IMR-90 (cell line): Measurements from ENCODE around the gene KLC1. TPM values are rescaled to one million over a fixed set of nuclear protein-coding genes. Genes with fewer than 3 reads are reported as not detected.

Experiments used
- ATAC-seq: fragments of 200-7000 bp; cut with Tn5 transposase; 2 replicates; pipeline ENCODE4 v1.9.1; 2020; ENCODE audit warnings: low read depth, mild to moderate bottlenecking, moderate library complexity
- BruUV-seq: library from RNA; stranded (reverse); fragments of 400-500 nt; replicated peaks from 2 replicates; lab custom pipeline; 2021; lab: Mats Ljungman, UMichigan
- CTCF ChIA-PET: fragments of 300-600 bp; formaldehyde crosslinking; extraction: SDS; loops from one replicate; lab custom pipeline; 2021; ENCODE audit warnings: antibody characterized with exemption; lab: Yijun Ruan, JAX
- POLR2A ChIA-PET: fragments of 300-600 bp; sonication (Branson Sonifier 250); formaldehyde crosslinking; loops from one replicate; lab custom pipeline; 2022; ENCODE audit warnings: antibody characterized with exemption; ENCODE audit not compliant: unreplicated experiment; lab: Charles Lee
- DNase-seq: peaks from one replicate; pipeline ENCODE4 v3.0.0; 2013
- H2AFZ ChIP-seq: replicated peaks from 2 replicates; pipeline ENCODE3; 2013; ENCODE audit warnings: low read length, mild to moderate bottlenecking; ENCODE audit not compliant: poor library complexity
- H2AK5ac ChIP-seq: 2 replicates; pipeline ENCODE4 v1.6.1; 2013; ENCODE audit warnings: low read depth, low read length, inconsistent platforms
- H2AK9ac ChIP-seq: replicated peaks from 2 replicates; pipeline ENCODE3; 2013; ENCODE audit warnings: mild to moderate bottlenecking, low read depth, low read length, moderate library complexity; ENCODE audit not compliant: poor library complexity
- H2BK120ac ChIP-seq: 2 replicates; pipeline ENCODE4 v1.6.1; 2013; ENCODE audit warnings: low read depth, low read length, inconsistent platforms
- H2BK15ac ChIP-seq: 3 replicates; pipeline ENCODE4 v1.6.1; 2013; ENCODE audit warnings: low read depth, low read length, inconsistent platforms
- H2BK20ac ChIP-seq: 2 replicates; pipeline ENCODE4 v1.6.1; 2013; ENCODE audit warnings: low read depth, mild to moderate bottlenecking, inconsistent platforms, low read length, moderate library complexity
- H2BK5ac ChIP-seq: 2 replicates; pipeline ENCODE4 v1.6.1; 2013; ENCODE audit warnings: mild to moderate bottlenecking, low read depth, low read length, inconsistent platforms; ENCODE audit not compliant: poor library complexity, severe bottlenecking
- H3K14ac ChIP-seq: replicated peaks from 2 replicates; pipeline ENCODE4 v1.6.1; 2013; ENCODE audit warnings: low read depth, low read length, inconsistent platforms
- H3K18ac ChIP-seq: 2 replicates; pipeline ENCODE4 v1.6.1; 2013; ENCODE audit warnings: low read depth, low read length, control low read depth
- H3K23ac ChIP-seq: 2 replicates; pipeline ENCODE4 v1.6.1; 2013; ENCODE audit warnings: low read depth, low read length, inconsistent platforms
- H3K27ac ChIP-seq: 2 replicates; pipeline ENCODE4 v1.5.1; 2013; ENCODE audit warnings: mild to moderate bottlenecking, control low read depth, low read length; ENCODE audit not compliant: insufficient read depth
- H3K27me3 ChIP-seq: 2 replicates; pipeline ENCODE4 v1.6.1; 2013; ENCODE audit warnings: low read length; ENCODE audit not compliant: control insufficient read depth, insufficient read depth
- H3K36me3 ChIP-seq: 2 replicates; pipeline ENCODE4 v1.6.1; 2013; ENCODE audit warnings: low read length, mixed read lengths; ENCODE audit not compliant: control insufficient read depth, insufficient read depth
- H3K4ac ChIP-seq: 2 replicates; pipeline ENCODE4 v1.6.1; 2013; ENCODE audit warnings: low read depth, low read length, inconsistent platforms
- H3K4me1 ChIP-seq: 2 replicates; pipeline ENCODE4 v1.6.1; 2013; ENCODE audit warnings: low read length, mixed read lengths; ENCODE audit not compliant: control insufficient read depth, insufficient read depth
- H3K4me2 ChIP-seq: 2 replicates; pipeline ENCODE4 v1.6.1; 2013; ENCODE audit warnings: low read depth, mild to moderate bottlenecking, control low read depth, low read length, moderate library complexity
- H3K4me3 ChIP-seq: 2 replicates; pipeline ENCODE4 v1.5.1; 2013; ENCODE audit warnings: low read depth, mild to moderate bottlenecking, control low read depth, low read length, moderate library complexity; ENCODE audit not compliant: insufficient read depth
- H3K56ac ChIP-seq: 2 replicates; pipeline ENCODE4 v1.6.1; 2013; ENCODE audit warnings: low read length, inconsistent platforms; ENCODE audit not compliant: insufficient read depth; ENCODE audit errors: extremely low read depth
- H3K79me1 ChIP-seq, 2 experiments: 2 replicates each; pipeline ENCODE4 v1.6.1; 2013; ENCODE audit warnings: low read length in 2 of 2, inconsistent platforms in 1 of 2, low read depth in 1 of 2
- H3K9ac ChIP-seq: 2 replicates; pipeline ENCODE4 v1.6.1; 2013; ENCODE audit warnings: low read depth, low read length, control low read depth
- H3K9me1 ChIP-seq: 2 replicates; pipeline ENCODE4 v1.6.1; 2013; ENCODE audit warnings: low read length, inconsistent platforms; ENCODE audit not compliant: insufficient read depth
- H3K9me3 ChIP-seq: 2 replicates; pipeline ENCODE4 v1.6.1; 2013; ENCODE audit warnings: low read length; ENCODE audit not compliant: control insufficient read depth, insufficient read depth
- H4K20me1 ChIP-seq: 2 replicates; pipeline ENCODE4 v1.6.1; 2013; ENCODE audit warnings: low read length, inconsistent platforms; ENCODE audit not compliant: insufficient read depth
- H4K5ac ChIP-seq: 2 replicates; pipeline ENCODE4 v1.6.1; 2013; ENCODE audit warnings: mild to moderate bottlenecking, low read depth, low read length, control low read depth
- H4K8ac ChIP-seq, 2 experiments: 2 replicates each; pipeline ENCODE4 v1.6.1; 2013; ENCODE audit warnings: low read depth in 2 of 2, low read length in 2 of 2, control low read depth in 1 of 2, inconsistent platforms in 1 of 2
- H4K91ac ChIP-seq: 2 replicates; pipeline ENCODE4 v1.6.1; 2013; ENCODE audit warnings: low read depth, low read length, inconsistent platforms; ENCODE audit not compliant: insufficient read depth
- BHLHE40 ChIP-seq: fragments of 150-350 bp; IDR thresholded peaks from 2 replicates; pipeline ENCODE4 v1.6.1; 2016; ENCODE audit warnings: mild to moderate bottlenecking, low read depth, low read length
- CEBPB ChIP-seq: IDR thresholded peaks from 2 replicates; pipeline ENCODE4 v1.6.1; 2012; ENCODE audit warnings: low read depth, low read length, improper control_type of control experiment
- CHD1 ChIP-seq: IDR thresholded peaks from 2 replicates; pipeline ENCODE4 v1.6.1; 2012; ENCODE audit warnings: low read depth, low read length, improper control_type of control experiment
- CTCF ChIP-seq: conservative IDR thresholded peaks from 2 replicates; pipeline ENCODE4 v1.5.1; 2012; ENCODE audit warnings: mild to moderate bottlenecking, low read depth, low read length, improper control_type of control experiment
- ELK1 ChIP-seq: fragments of 150-350 bp; IDR thresholded peaks from 2 replicates; pipeline ENCODE4 v1.6.1; 2016; ENCODE audit warnings: low read depth, mild to moderate bottlenecking, low read length, moderate library complexity, borderline replicate concordance
- FOS ChIP-seq: fragments of 150-350 bp; IDR thresholded peaks from 2 replicates; pipeline ENCODE4 v1.6.1; 2016; ENCODE audit warnings: low read depth, low read length
- MAFK ChIP-seq: IDR thresholded peaks from 2 replicates; pipeline ENCODE4 v1.6.1; 2012; ENCODE audit warnings: low read depth, low read length, improper control_type of control experiment
- MXI1 ChIP-seq: IDR thresholded peaks from 2 replicates; pipeline ENCODE4 v1.6.1; 2012; ENCODE audit warnings: low read depth, mild to moderate bottlenecking, low read length, moderate library complexity, borderline replicate concordance
- NFE2L2 ChIP-seq: fragments of 150-350 bp; IDR thresholded peaks from 2 replicates; pipeline ENCODE4 v1.6.1; 2016; ENCODE audit warnings: low read depth, mild to moderate bottlenecking, low read length
- POLR2A ChIP-seq: IDR thresholded peaks from 2 replicates; pipeline ENCODE4 v1.6.1; 2012; ENCODE audit warnings: mild to moderate bottlenecking, low read depth, low read length
- RAD21 ChIP-seq: IDR thresholded peaks from 2 replicates; pipeline ENCODE4 v1.6.1; 2012; ENCODE audit warnings: low read length, improper control_type of control experiment
- RFX5 ChIP-seq: IDR thresholded peaks from 2 replicates; pipeline ENCODE4 v1.8.0; 2012; ENCODE audit warnings: low read depth, mild to moderate bottlenecking, low read length, moderate library complexity
- SMC3 ChIP-seq: fragments of 150-350 bp; IDR thresholded peaks from 2 replicates; pipeline ENCODE4 v1.6.1; 2016; ENCODE audit warnings: low read depth, mild to moderate bottlenecking, antibody characterized with exemption, low read length, moderate library complexity
- WGBS, 2 experiments: methylation state at CpG; one replicate each; pipeline versions ENCODE4 v1.1.5 to v1.1.7; 2013; ENCODE audit warnings: missing lambda C conversion rate in 2 of 2; ENCODE audit not compliant: insufficient read length in 1 of 2; ENCODE audit errors: extremely low coverage in 2 of 2; 5-methylcytosine and 5-hydroxymethylcytosine counted together
- dilution Hi-C: fragments of 300-500 bp; cut with HindIII; formaldehyde crosslinking; loops from one replicate; pipeline ENCODE4 v1.14.3; 2018; ENCODE audit warnings: low sequenced_read_pairs; ENCODE audit not compliant: unreplicated experiment
- in situ Hi-C: fragments of 300-500 bp; cut with MboI; formaldehyde crosslinking; loops from 3 replicates; pipeline ENCODE4 v1.14.3; 2019; ENCODE audit warnings: low sequenced_read_pairs, inconsistent platforms, mixed read lengths
- intact Hi-C: fragments of 100-400 bp; cut with micrococcal nuclease; formaldehyde crosslinking; loops from 2 replicates; pipeline ENCODE4 v1.10.0; 2022
- polyA plus RNA-seq, 3 experiments: library from polyadenylated mRNA; depleted of rRNA; stranded (reverse); fragments of >200 nt; gene quantifications; 2 replicates each; pipeline ENCODE4 v1.2.3, GENCODE V29; 2012; ENCODE audit warnings: low replicate concordance in 1 of 3
- total RNA-seq: library from RNA; depleted of rRNA; stranded (reverse); fragments of >200 nt; gene quantifications from 2 replicates; pipeline ENCODE4 v1.2.3, GENCODE V29; 2012
- TF ChIP-seq, protein P1 (sequence below): fragments of 150-350 bp; IDR thresholded peaks from 2 replicates; pipeline ENCODE4 v1.6.1; 2017; ENCODE audit warnings: mild to moderate bottlenecking, antibody characterized with exemption, low read length, low read depth

The KLC1 gene
- total and polyA plus RNA-seq, 2 of the 4 experiments (the other 2 are of a cell fraction) = 101 to 157 TPM

GRCh38 chr14:103630364-103631108 is 1.5 kb downstream of the KLC1 start:
- TF ChIP-seq CEBPB (no peak), RAD21 (no peak), BHLHE40 (no peak), SMC3 (no peak), FOS (no peak), ELK1 (no peak), RFX5 (no peak), MAFK (no peak), CTCF (no peak), POLR2A (no peak), NFE2L2 (no peak), MXI1 (no peak), CHD1 (no peak)
- TF ChIP-seq, protein P1, sequence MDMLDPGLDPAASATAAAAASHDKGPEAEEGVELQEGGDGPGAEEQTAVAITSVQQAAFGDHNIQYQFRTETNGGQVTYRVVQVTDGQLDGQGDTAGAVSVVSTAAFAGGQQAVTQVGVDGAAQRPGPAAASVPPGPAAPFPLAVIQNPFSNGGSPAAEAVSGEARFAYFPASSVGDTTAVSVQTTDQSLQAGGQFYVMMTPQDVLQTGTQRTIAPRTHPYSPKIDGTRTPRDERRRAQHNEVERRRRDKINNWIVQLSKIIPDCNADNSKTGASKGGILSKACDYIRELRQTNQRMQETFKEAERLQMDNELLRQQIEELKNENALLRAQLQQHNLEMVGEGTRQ = no peak
- CTCF ChIA-PET = no interaction called here
- Histone ChIP-seq H2AFZ (no peak overlapping the region), H3K14ac (no peak overlapping the region), H4K20me1 (peaks cover 56% of the 10 kb centered on the region), H3K9me3 (no peaks in the 10 kb centered on the region), H2BK5ac (peak overlapping the region; percentile 50), H2AK5ac (no peak overlapping the region), H3K4ac (no peak overlapping the region), H3K36me3 (peaks cover 9% of the 10 kb centered on the region), H4K5ac (no peak overlapping the region), H3K27ac (peak overlapping the region; percentile 24; the same call in 1 of the 2 replicates), H3K4me1 (peaks cover 13% of the 10 kb centered on the region), H3K9me1 (peaks cover 17% of the 10 kb centered on the region), H3K9ac (peak overlapping the region; percentile 24), H2BK15ac (no peak overlapping the region), H2BK20ac (no peak overlapping the region), H3K79me1 (peaks cover 0 to 31% of the 10 kb centered on the region in 2 experiments; a peak in 2 of 4 replicates), H3K4me2 (peak overlapping the region; percentile 91), H2BK120ac (no peak overlapping the region), H3K56ac (no peak overlapping the region), H3K4me3 (peak overlapping the region; percentile 97), H4K8ac (no peak overlapping the region), H3K23ac (peak overlapping the region; percentile 22; the same call in 1 of the 2 replicates), H2AK9ac (no peak overlapping the region), H3K18ac (no peak overlapping the region), H4K91ac (no peak overlapping the region), H3K27me3 (no peaks in the 10 kb centered on the region)
- intact Hi-C loops = no loop called here
- dilution Hi-C loops = no loop called here
- WGBS, 2 experiments = no CpG with 5 or more reads among the region's 5 CpGs
- TSS peak; percentile 53 for BruUV-seq
- ATAC-seq (no peak), DNase-seq (peak; percentile 31)
- POLR2A ChIA-PET = no interaction called here
- in situ Hi-C loops = no loop called here
